ENCODE measurements around the gene PHACTR1. TPM values are rescaled to one million over a fixed set of nuclear protein-coding genes. Genes with fewer than 3 reads are reported as not detected.
"Not testable (repeated sequence)": the region's sequence is repeated elsewhere in the genome, so short reads cannot be mapped to it uniquely, and the experiment has no call there.

PHACTR1 gene
- total and polyA plus RNA-seq, 4 experiments from 2014 or later, result 0.03 to 0.44 (median 0.42) TPM

- POLR2A ChIA-PET (ENCODE audit: partially characterized antibody), result no interaction called here
- H3K36me3 Mint-ChIP-seq, result no peaks in the 10 kb centered on the region
Measured at GRCh38 chr6:12761376-12762115, 45.0 kb downstream of the PHACTR1 start.

GRCh38 chr6:12762731-12763434 lies 46.3 kb downstream of the PHACTR1 start:
- H3K4me3 Mint-ChIP-seq; H3K27me3 Mint-ChIP-seq; H3K27me3 ChIP-seq (ENCODE audit: insufficient read depth, low read length); H3K36me3 ChIP-seq (ENCODE audit: insufficient read depth, low read length); CTCF ChIA-PET (ENCODE audit: partially characterized antibody); H3K4me1 ChIP-seq (ENCODE audit: insufficient read depth, low read length); H3K4me3 ChIP-seq (ENCODE audit: low read length in 2 of 2); H3K9me3 Mint-ChIP-seq; H3K36me3 Mint-ChIP-seq; intact Hi-C loops (cut with micrococcal nuclease); H3K27ac Mint-ChIP-seq; H3K4me1 Mint-ChIP-seq; H3K27ac ChIP-seq (ENCODE audit: low read depth, low read length); DNase-seq; POLR2A ChIA-PET (ENCODE audit: partially characterized antibody); H3K9me3 ChIP-seq (ENCODE audit: control insufficient read depth in 1 of 2, low read length in 2 of 2): not testable (repeated sequence)

More at GRCh38 chr6:12761376-12762115, 45.0 kb downstream of the PHACTR1 start:
- CTCF ChIA-PET (ENCODE audit: partially characterized antibody), result no interaction called here
- Mint-ChIP-seq H3K4me3 (no peak overlapping the region), H3K27me3 (peaks cover 2 to 3% of the 10 kb centered on the region in 2 donors), H3K4me1 (no peaks in the 10 kb centered on the region), H3K27ac (no peak overlapping the region), H3K9me3 (peaks cover 0 to 4% (median under 1%) of the 10 kb centered on the region in 8 donors)
- no peaks in the 10 kb centered on the region for H3K9me3 ChIP-seq (ENCODE audit: control insufficient read depth in 1 of 2, low read length in 2 of 2)
- no peaks in the 10 kb centered on the region for H3K4me1 ChIP-seq (ENCODE audit: insufficient read depth, low read length)
- no peak overlapping the region for H3K4me3 ChIP-seq (ENCODE audit: low read length in 2 of 2)
- intact Hi-C loops (cut with micrococcal nuclease), result no loop called here
- no peaks in the 10 kb centered on the region for H3K27me3 ChIP-seq (ENCODE audit: insufficient read depth, low read length)
- H3K36me3 ChIP-seq (ENCODE audit: insufficient read depth, low read length), result no peaks in the 10 kb centered on the region
- no peak for DNase-seq
- no peak overlapping the region for H3K27ac ChIP-seq (ENCODE audit: low read depth, low read length)

DNA sequence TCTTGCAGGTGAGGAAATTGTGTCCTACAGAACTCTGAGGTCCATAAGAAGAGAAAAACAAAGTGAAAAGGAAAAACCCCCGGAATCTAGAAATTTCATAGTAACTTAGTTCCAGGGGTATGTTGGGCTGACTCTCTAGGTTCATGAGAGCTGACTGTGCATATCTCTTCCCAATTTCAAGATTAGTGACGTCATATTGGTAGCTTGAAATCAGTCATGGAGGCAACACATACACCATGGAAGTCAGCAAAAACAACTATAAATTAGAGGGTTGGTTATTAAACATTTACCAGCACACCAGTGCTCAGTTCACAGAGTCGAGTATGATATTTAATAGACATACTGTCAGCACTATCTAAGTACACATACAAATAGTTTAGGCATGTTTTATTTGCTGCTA lies 49.8 kb downstream of the PHACTR1 start:
- intact Hi-C loops (cut with micrococcal nuclease), result no loop called here
- H3K36me3 ChIP-seq (ENCODE audit: insufficient read depth, low read length), result no peaks in the 10 kb centered on the region
- H3K4me1 ChIP-seq (ENCODE audit: insufficient read depth, low read length), result no peaks in the 10 kb centered on the region
- POLR2A ChIA-PET (ENCODE audit: partially characterized antibody), result no interaction called here
- no peaks in the 10 kb centered on the region for H3K36me3 Mint-ChIP-seq
- H3K4me3 ChIP-seq (ENCODE audit: low read length in 2 of 2), result no peak overlapping the region
- no peak for DNase-seq
- H3K4me3 Mint-ChIP-seq, result no peak overlapping the region
- no peak overlapping the region for H3K27ac Mint-ChIP-seq
- CTCF ChIA-PET (ENCODE audit: partially characterized antibody), result no interaction called here
- no peaks in the 10 kb centered on the region for H3K4me1 Mint-ChIP-seq
- H3K27me3 ChIP-seq (ENCODE audit: insufficient read depth, low read length), result no peaks in the 10 kb centered on the region
- peaks cover 0 to 2% (median 0%) of the 10 kb centered on the region in 8 donors for H3K9me3 Mint-ChIP-seq
- H3K27ac ChIP-seq (ENCODE audit: low read depth, low read length), result no peak overlapping the region
- peaks cover 2% of the 10 kb centered on the region in 2 donors for H3K27me3 Mint-ChIP-seq
- H3K9me3 ChIP-seq (ENCODE audit: control insufficient read depth in 1 of 2, low read length in 2 of 2), result no peaks in the 10 kb centered on the region

GRCh38 chr6:12767016-12767415 lies 50.4 kb downstream of the PHACTR1 start:
- DNase-seq, result no peak
- Mint-ChIP-seq H3K9me3 (peaks cover 0 to 2% (median 0%) of the 10 kb centered on the region in 8 donors), H3K4me1 (no peaks in the 10 kb centered on the region), H3K4me3 (no peak overlapping the region), H3K27ac (no peak overlapping the region), H3K36me3 (no peaks in the 10 kb centered on the region), H3K27me3 (peaks cover 2% of the 10 kb centered on the region in 2 donors)
- intact Hi-C loops (cut with micrococcal nuclease), result no loop called here
- H3K27me3 ChIP-seq (ENCODE audit: insufficient read depth, low read length), result no peaks in the 10 kb centered on the region
- H3K4me1 ChIP-seq (ENCODE audit: insufficient read depth, low read length), result no peaks in the 10 kb centered on the region
- H3K9me3 ChIP-seq (ENCODE audit: control insufficient read depth in 1 of 2, low read length in 2 of 2), result no peaks in the 10 kb centered on the region
- no peak overlapping the region for H3K4me3 ChIP-seq (ENCODE audit: low read length in 2 of 2)
- POLR2A ChIA-PET (ENCODE audit: partially characterized antibody), result no interaction called here
- CTCF ChIA-PET (ENCODE audit: partially characterized antibody), result no interaction called here
- no peak overlapping the region for H3K27ac ChIP-seq (ENCODE audit: low read depth, low read length)
- H3K36me3 ChIP-seq (ENCODE audit: insufficient read depth, low read length), result no peaks in the 10 kb centered on the region

GRCh38 chr6:12769556-12770256 lies 53.1 kb downstream of the PHACTR1 start:
- H3K4me1 Mint-ChIP-seq, result no peaks in the 10 kb centered on the region
- Histone ChIP-seq H3K36me3 (ENCODE audit: insufficient read depth, low read length) (no peaks in the 10 kb centered on the region), H3K9me3 (ENCODE audit: control insufficient read depth in 1 of 2, low read length in 2 of 2) (no peaks in the 10 kb centered on the region), H3K4me3 (ENCODE audit: low read length in 2 of 2) (no peak overlapping the region), H3K4me1 (ENCODE audit: insufficient read depth, low read length) (no peaks in the 10 kb centered on the region), H3K27me3 (ENCODE audit: insufficient read depth, low read length) (no peaks in the 10 kb centered on the region), H3K27ac (ENCODE audit: low read depth, low read length) (no peak overlapping the region)
- no peaks in the 10 kb centered on the region for H3K36me3 Mint-ChIP-seq
- peaks cover 0 to 2% (median 0%) of the 10 kb centered on the region in 8 donors for H3K9me3 Mint-ChIP-seq
- no peak for DNase-seq
- H3K4me3 Mint-ChIP-seq, result no peak overlapping the region
- ChIA-PET CTCF (ENCODE audit: partially characterized antibody) (no interaction called here), POLR2A (ENCODE audit: partially characterized antibody) (no interaction called here)
- H3K27me3 Mint-ChIP-seq, result peaks cover 0 to 1% of the 10 kb centered on the region in 2 donors
- H3K27ac Mint-ChIP-seq, result no peak overlapping the region
- intact Hi-C loops (cut with micrococcal nuclease), result no loop called here

GRCh38 chr6:12772416-12772815 lies 55.8 kb downstream of the PHACTR1 start:
- ChIA-PET POLR2A (ENCODE audit: partially characterized antibody) (no interaction called here), CTCF (ENCODE audit: partially characterized antibody) (no interaction called here)
- no peaks in the 10 kb centered on the region for H3K27me3 ChIP-seq (ENCODE audit: insufficient read depth, low read length)
- no peak overlapping the region for H3K27ac Mint-ChIP-seq
- H3K4me3 Mint-ChIP-seq, result no peak overlapping the region
- no peak for DNase-seq
- H3K9me3 Mint-ChIP-seq, result peaks cover 0 to 2% (median 0%) of the 10 kb centered on the region in 8 donors
- H3K27ac ChIP-seq (ENCODE audit: low read depth, low read length), result no peak overlapping the region
- no peaks in the 10 kb centered on the region for H3K9me3 ChIP-seq (ENCODE audit: control insufficient read depth in 1 of 2, low read length in 2 of 2)
- H3K4me1 Mint-ChIP-seq, result no peaks in the 10 kb centered on the region
- peaks cover 0 to 1% of the 10 kb centered on the region in 2 donors for H3K27me3 Mint-ChIP-seq
- no peak overlapping the region for H3K4me3 ChIP-seq (ENCODE audit: low read length in 2 of 2)
- H3K36me3 Mint-ChIP-seq, result no peaks in the 10 kb centered on the region
- H3K4me1 ChIP-seq (ENCODE audit: insufficient read depth, low read length), result no peaks in the 10 kb centered on the region
- no peaks in the 10 kb centered on the region for H3K36me3 ChIP-seq (ENCODE audit: insufficient read depth, low read length)
- intact Hi-C loops (cut with micrococcal nuclease), result no loop called here

GRCh38 chr6:12776291-12776690 lies 59.7 kb downstream of the PHACTR1 start:
- H3K4me1 Mint-ChIP-seq, result no peaks in the 10 kb centered on the region
- CTCF ChIA-PET (ENCODE audit: partially characterized antibody), result no interaction called here
- H3K4me3 ChIP-seq (ENCODE audit: low read length in 2 of 2), result no peak overlapping the region
- H3K4me1 ChIP-seq (ENCODE audit: insufficient read depth, low read length), result no peaks in the 10 kb centered on the region
- H3K27ac Mint-ChIP-seq, result no peak overlapping the region
- no peaks in the 10 kb centered on the region for H3K36me3 ChIP-seq (ENCODE audit: insufficient read depth, low read length)
- no peaks in the 10 kb centered on the region for H3K36me3 Mint-ChIP-seq
- intact Hi-C loops (cut with micrococcal nuclease), result no loop called here
- no peaks in the 10 kb centered on the region for H3K27me3 ChIP-seq (ENCODE audit: insufficient read depth, low read length)
- no peak overlapping the region for H3K4me3 Mint-ChIP-seq
- no peak overlapping the region for H3K27ac ChIP-seq (ENCODE audit: low read depth, low read length)
- peaks cover 0 to 3% of the 10 kb centered on the region in 2 donors for H3K27me3 Mint-ChIP-seq
- no peaks in the 10 kb centered on the region for H3K9me3 ChIP-seq (ENCODE audit: control insufficient read depth in 1 of 2, low read length in 2 of 2)
- POLR2A ChIA-PET (ENCODE audit: partially characterized antibody), result no interaction called here
- peaks cover 0 to 2% (median 0%) of the 10 kb centered on the region in 8 donors for H3K9me3 Mint-ChIP-seq
- no peak for DNase-seq

Measured in CD4-positive, alpha-beta memory T cell (primary cell).